B cell (primary cell): ENCODE results near the gene HTT.

Source experiments
- CTCF ChIP-seq: fragments of 200-600 bp; IDR thresholded peaks from one replicate; pipeline ENCODE4 v1.8.0; 2022; ENCODE audit warnings: antibody characterized with exemption, mild to moderate bottlenecking
- EZH2 ChIP-seq: IDR thresholded peaks from 2 replicates; pipeline ENCODE4 v1.6.1; 2012; ENCODE audit warnings: borderline replicate concordance, low read depth, mild to moderate bottlenecking, moderate library complexity, low read length; ENCODE audit not compliant: insufficient read depth, poor library complexity, severe bottlenecking

GRCh38 chr4:3291411-3291968 lies 217.0 kb downstream of the HTT start:
- TF ChIP-seq CTCF: no peak
- no peak for TF ChIP-seq EZH2
